ENCODE results near the gene OSCP1.
"Not testable (repeated sequence)": the region's sequence is repeated elsewhere in the genome, so short reads cannot be mapped to it uniquely, and the experiment has no call there.

DNA sequence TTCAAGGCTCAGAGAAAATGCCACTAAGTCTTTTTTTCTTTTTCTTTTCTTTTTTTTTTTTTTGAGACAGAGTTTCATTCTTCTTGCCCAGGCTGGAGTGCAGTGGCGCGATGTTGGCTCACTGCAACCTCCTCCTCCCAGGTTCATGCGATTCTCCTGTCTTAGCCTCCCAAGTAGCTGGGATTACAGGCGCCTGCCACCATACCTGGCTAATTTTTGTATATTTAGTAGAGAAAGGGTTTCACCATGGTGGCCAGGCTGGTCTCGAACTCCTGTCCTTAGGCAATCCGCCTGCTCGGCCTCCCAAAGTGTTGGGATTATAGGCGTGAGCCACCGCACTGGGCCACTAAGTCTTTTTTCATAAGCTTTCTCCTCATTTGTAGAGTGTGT is 37.1 kb upstream of the OSCP1 start:
- TF ChIP-seq, protein P1, sequence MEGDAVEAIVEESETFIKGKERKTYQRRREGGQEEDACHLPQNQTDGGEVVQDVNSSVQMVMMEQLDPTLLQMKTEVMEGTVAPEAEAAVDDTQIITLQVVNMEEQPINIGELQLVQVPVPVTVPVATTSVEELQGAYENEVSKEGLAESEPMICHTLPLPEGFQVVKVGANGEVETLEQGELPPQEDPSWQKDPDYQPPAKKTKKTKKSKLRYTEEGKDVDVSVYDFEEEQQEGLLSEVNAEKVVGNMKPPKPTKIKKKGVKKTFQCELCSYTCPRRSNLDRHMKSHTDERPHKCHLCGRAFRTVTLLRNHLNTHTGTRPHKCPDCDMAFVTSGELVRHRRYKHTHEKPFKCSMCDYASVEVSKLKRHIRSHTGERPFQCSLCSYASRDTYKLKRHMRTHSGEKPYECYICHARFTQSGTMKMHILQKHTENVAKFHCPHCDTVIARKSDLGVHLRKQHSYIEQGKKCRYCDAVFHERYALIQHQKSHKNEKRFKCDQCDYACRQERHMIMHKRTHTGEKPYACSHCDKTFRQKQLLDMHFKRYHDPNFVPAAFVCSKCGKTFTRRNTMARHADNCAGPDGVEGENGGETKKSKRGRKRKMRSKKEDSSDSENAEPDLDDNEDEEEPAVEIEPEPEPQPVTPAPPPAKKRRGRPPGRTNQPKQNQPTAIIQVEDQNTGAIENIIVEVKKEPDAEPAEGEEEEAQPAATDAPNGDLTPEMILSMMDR (IDR thresholded peaks at IDR 0.05; ENCODE audit: low read depth, low read length, poor library complexity, severe bottlenecking), result not testable (repeated sequence)
- not testable (repeated sequence) for TF ChIP-seq EZH2phosphoT487 (IDR thresholded peaks at IDR 0.05; ENCODE audit: borderline replicate concordance, low read length)

All from DOHH2 (cell line).